HG02884 (cell line): ENCODE results near the gene CPLX4.
A peak's percentile ranks its signal among the peaks of the same experiment; 100 is the strongest.
"Not testable (repeated sequence)": the region's sequence is repeated elsewhere in the genome, so short reads cannot be mapped to it uniquely, and the experiment has no call there.

Experiments
- ATAC-seq: cut with Tn5 transposase; IDR thresholded peaks from one replicate; pipeline ENCODE4 v1.9.1; 2021; ENCODE audit warnings: mild to moderate bottlenecking, moderate library complexity; ENCODE audit not compliant: unreplicated experiment

The CPLX4 gene

DNA sequence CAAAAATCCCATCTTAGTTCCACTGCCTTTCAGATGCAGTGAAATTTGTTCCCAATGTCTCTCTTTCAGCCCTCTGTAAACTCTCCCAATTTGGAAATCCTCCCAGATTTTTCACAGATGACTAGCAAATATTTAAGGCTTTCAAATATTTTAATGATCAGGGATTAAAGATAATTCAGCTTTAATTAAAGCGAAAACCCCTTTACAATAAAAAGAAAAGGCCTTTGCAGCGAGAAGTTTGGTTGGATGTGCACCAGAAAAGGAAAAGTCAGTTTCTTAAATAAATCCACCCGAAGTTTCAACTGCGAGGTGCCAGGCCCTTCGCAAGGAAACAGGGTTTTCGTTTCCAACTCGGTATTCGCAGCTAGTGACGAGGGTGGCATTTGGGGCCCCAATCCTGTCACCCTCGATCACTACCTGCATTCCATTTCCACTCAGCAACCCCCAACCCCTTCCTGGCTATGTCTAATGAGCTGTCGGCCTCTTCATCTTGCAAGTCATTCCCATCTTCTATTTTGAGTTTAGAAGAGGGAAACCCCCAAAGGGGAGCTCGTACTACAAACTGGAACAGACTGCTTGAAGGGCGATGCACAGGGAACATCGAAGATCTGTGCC, 46.7 kb downstream of the CPLX4 start:
- no peak for ATAC-seq

DNA sequence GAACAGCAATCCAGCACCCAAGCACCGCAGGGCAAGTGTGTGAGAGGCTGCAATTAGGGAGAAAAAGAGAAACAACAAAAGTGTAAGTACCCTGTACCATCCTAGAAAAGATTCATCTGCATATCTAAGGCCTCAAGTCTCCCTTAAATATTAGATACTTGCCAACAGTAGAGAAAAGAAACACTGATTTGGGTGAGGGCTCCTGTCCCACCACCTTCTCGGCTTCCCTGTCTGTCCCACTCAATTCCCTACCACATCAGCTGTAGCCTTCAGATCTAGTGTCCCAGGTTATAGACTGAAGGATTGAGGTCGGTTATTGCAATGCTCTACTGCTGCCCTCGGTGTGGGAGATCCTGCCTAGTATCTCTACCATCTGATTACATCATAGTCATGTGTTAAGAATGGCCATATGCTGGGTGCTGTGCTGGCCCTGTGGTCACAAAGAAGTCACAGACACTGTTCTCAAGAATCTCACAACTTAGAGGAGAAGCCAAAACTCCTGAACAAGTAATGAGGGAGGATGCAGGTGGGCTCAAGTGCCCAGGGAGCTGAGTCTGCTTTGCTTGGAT, 47.7 kb downstream of the CPLX4 start:
- no peak for ATAC-seq

- ATAC-seq: no peak
These were observed 48.8 kb downstream of the CPLX4 start for GRCh38 chr18:59269563-59270119.

DNA sequence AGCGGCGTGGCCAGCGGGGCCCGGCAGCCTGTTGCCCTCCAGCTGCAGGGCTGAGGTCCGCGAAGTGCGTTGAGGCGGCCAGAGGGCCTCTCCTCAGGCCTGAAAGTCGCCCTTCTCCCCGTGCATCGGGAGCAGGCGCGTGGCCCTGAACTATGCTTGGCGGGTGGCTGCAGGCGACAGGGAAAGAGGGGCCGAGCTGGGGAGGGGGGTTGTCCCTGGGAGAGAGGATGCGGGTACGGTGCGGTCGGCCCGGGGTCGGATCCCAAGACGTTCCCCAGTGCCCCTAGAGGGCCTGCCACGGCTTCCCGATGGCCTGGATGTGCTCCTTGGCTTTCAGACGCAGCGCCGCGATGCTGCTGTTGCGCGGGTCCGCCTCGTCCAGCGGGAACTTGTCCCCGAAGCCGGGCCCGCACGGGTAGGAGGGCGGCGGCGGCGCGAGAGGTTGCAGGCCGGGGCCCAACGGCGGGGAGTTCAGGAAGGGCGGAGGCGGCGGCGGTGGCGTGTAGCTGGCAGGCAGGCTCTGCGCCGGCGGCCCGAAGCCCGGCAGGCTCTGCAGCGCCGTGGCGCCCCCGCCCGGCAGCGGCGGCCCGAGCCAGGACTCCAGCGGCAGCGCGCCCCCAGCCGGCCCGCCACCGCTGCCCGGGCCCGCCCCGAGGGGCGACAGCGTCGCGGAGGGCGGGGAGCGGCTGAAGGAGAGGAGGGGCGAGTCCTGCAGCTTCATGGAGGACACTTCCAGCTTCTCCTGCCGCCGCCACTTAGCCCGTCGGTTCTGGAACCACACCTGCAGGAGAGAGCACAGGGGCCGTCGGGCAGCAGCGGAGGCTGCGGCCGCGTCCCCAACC, 49.5 kb downstream of the CPLX4 start:
- ATAC-seq: no peak

- ATAC-seq: no peak
These were observed 50.2 kb downstream of the CPLX4 start for GRCh38 chr18:59268127-59268720.

DNA sequence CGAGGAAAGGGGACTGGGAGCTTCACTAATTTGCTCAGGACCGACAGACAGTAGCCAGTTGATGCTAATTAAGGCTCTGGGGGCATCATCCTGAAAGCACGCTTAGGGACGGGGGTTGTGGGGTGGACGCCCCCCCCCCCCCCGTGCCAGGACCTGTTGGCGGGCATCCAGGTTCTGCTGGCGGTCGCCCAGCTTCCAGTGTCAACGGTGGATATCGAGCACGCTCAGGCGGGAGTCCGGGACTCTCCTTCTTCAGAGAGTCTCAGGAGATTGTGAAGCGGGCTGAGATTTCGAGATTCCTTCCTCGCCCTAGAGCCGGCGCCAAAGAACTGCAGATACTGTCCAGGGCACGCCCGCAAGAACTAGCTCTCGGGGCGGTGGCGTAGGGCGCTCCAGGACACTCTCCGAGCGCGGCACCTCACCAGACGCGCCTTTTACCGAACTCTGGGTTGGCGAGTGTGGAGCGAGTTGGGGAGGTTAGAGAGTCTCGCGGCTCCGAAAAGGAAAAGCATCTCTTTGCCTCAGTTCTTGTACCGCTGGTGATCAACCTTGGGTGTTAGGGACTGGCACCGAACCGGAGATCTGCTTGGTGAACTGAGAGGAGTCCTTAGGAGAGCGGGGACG, 50.8 kb downstream of the CPLX4 start:
- no peak for ATAC-seq

DNA sequence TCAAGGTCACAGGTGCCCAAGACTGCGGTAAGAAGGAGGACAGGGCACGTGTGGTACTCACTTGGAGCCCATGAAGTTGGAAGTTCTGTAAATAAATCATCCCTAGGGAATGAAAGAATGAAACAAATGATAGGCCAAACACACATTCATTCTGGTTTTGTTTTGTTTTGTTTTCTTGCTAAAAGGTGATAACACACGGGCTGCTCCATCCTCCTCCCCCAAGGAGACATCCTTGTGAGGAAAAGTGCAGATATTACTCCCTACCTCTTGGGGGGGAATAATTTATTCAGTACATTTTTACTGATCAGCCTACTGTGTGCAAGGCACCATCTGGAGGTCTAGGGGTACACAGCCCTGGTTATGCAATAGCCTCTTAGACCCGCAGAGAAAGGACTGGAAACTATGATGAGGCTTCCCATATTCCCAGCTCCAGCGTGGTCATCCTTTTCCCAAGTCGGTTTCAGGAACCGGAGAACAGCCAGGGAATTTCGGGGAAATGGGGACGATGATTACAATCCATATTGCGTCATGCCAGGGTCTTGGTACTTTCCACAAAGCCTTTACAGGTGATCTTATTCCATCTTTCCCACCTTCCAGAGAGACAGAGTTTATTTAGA, 51.5 kb downstream of the CPLX4 start:
- no peak for ATAC-seq

DNA sequence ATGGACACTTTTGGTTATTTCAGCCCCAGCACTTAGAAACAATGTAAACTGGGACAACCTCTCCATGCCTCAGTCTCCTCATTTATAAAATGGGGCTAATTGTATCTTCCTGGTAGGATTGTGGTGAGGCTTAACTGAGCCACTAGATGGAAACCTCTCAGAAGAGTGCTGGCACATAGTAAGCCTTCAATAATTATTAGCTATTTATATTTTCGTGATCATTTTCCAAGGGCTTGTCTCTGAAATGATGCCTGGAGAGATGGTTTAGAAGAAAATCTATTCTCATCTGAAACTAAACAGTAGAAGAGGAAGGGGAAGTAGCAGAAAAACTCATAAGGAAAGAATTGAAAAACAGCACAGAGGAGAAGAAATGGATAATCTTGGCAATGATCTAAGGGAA, 52.0 kb downstream of the CPLX4 start:
- no peak for ATAC-seq

DNA sequence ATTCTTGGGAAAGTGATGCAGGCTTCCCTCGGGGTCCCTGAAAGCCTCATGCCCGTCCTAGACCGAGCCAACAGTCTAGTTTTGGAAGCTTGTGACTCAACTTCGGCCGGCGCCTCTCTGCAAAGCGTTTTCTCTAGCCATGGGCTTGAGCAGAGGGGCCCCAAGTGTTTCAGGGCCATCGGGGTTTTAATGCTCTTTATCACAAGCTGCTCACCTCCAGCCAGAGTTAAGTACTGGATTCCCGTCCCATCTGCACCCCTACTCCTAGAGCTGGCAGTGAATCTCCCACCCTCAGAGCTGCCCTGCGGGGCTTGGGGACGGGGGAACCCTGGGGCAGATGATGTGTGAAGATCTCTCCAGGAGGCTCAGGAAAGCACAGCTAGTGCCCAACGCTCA, 52.5 kb downstream of the CPLX4 start:
- no peak for ATAC-seq

DNA sequence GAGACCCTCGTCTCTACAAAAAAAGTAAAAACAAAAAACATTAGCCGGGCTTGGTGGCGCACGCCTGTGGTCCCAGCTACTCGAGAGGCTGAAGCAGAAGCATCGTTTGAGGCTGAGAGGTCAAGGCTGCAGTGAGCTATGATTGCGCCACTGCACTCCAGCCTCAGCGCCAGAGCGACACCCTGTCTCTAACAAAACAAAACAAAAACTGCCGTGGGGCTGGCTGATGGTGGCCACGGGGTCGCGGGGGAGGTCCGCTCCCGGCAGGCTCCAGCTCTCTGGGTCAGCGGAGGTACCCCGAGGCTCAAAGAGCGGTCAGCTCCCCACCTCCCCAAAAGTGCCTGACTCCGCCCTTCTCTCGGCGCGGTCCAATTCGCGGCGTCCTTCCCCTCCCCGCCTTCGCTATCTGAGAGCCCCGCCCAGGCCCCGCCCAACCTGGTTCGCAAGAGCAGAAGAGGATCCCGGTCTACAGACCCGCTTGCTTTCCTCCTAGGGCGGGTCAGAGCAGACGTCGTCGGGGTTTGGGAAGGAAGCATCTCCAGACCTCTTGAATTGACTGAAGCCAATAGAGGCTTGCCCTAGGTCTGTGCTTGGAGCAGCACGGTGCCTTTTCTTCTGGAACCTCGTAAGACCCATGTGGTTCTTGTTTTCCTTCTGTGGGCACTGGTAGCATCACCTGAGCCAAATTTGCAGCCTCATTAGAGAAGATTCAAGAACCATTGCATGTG, 53.0 kb downstream of the CPLX4 start:
- ATAC-seq: peak; percentile 63

GRCh38 chr18:59264651-59265245, 53.7 kb downstream of the CPLX4 start:
- ATAC-seq: no peak

GRCh38 chr18:59264121-59264571, 54.3 kb downstream of the CPLX4 start:
- no peak for ATAC-seq

DNA sequence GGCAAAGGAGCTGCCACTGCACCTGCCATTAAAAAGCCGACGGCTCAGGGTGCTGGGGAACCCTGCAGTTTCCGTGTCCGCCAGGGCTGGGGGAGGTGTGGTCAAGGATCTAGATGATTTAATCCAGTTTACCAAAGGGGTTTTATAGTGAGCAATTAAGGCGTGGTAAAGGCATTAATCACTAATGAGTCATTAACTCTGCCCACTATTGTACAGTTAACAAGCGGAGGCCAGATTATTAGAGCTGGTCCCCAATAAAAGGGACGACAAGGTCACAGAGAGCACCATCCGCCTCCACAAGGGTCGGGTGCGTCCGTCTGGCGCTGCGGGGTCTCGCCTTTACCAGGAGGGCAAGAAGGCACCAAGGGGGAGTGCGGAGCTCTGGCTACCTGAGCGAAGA, 54.8 kb downstream of the CPLX4 start:
- ATAC-seq: no peak

GRCh38 chr18:59262243-59262642, 56.2 kb downstream of the CPLX4 start:
- not testable (repeated sequence) for ATAC-seq

DNA sequence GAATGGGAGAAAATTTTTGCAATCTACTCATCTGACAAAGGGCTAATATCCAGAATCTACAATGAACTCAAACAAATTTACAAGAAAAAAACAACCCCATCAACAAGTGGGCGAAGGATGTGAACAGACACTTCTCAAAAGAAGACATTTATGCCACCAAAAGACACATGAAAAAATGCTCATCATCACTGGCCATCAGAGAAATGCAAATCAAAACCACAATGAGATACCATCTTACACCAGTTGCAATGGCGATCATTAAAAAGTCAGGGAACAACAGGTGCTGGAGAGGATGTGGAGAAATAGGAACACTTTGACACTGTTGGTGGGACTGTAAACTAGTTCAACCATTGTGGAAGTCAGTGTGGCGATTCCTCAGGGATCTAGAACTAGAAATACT, 56.6 kb downstream of the CPLX4 start:
- not testable (repeated sequence) for ATAC-seq

DNA sequence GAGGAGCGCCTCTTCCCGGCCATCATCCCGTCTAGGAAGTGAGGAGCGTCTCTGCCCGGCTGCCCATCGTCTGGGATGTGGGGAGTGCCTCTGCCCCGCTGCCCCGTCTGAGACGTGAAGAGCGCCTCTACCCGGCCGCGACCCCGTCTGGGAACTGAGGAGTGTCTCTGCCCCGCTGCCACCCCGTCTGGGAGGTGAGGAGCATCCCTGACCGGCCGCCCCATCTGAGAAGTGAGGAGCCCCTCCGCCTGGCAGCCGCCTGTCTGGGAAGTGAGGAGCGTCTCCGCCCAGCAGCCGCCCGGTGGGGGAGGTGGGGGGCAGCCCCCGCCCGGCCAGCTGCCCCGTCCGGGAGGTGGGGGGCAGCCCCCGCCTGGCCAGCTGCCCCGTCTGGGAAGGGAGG, 63.0 kb downstream of the CPLX4 start:
- ATAC-seq: not testable (repeated sequence)

DNA sequence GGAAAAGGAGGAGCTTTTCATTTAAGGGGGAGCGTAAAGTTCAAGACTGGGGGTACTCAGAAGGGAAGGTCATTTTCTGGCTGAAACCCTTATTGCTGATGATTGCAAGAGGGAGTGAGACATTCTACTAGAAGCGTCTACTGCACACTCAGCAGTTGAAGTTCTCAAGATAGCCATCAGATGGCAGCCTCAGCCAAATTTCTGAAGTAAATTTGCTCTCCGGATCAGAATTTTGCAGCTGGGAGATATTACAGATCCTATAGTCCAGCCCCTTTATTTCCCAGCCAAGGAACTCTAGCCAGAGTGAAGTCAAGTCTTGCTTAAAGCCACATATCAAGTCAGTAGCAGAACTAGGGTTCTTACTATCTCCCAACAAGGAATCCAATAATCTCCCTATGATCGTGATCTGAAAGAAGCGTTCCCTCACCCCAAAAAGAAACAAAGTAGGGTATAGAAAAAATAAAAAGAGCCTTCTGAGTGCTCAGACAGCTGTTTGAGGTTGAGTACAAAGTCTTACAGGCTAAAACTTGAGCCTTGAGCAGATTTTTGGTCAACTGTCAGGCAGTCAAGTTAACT, 69.2 kb downstream of the CPLX4 start:
- no peak for ATAC-seq

GRCh38 chr18:59246796-59247195, 71.7 kb downstream of the CPLX4 start:
- no peak for ATAC-seq
